ENCODE data around the gene RELB. TPM values are rescaled to one million over a fixed set of nuclear protein-coding genes. Genes with fewer than 3 reads are reported as not detected.

The RELB gene
- total and polyA plus RNA-seq, 9 of the 15 experiments (the other 6 are each of a cell fraction or from before 2014, with no cell fraction given), result 0.15 to 1.1 (median 0.28) TPM; not detected in 2

DNA sequence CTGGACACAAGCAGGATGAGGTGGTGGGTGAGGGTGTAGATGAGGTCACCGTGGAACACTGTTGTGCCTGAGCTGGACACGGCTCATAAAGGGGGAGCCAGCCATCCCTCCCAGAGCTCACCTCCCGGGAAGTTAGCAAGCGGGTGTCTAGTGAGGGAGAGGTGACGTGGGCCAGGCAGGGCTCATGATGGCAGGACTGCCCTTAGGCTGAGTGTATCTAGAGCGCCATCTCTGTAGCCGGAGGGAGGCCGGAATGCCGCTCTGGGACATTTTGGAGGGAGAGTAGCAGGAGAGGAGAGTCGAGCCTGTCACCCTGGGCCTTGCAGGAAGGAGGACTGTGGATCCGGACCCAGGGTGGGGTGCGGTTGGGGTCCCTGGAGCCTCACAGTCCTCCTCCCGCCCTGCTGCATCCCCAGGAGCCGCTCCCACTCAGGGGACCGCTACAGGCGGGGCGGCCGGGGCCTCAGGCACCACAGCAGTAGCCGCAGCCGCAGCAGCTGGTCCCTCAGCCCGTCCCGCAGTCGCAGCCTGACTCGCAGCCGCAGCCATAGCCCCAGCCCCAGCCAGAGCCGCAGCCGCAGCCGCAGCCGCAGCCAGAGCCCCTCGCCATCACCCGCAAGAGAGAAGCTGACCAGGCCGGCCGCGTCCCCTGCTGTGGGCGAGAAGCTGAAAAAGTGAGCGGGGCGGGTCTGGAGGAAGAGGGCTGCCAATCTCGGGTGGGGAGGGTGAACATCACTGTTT is 65.8 kb downstream of the RELB start (continued):
- no peak for TF ChIP-seq RBBP5 (IDR thresholded peaks at IDR 0.05; ENCODE audit: borderline replicate concordance, insufficient read depth, low read length, poor library complexity, severe bottlenecking)
- TF ChIP-seq TRIM28 (IDR thresholded peaks at IDR 0.05), result no peak
- no peak for TF ChIP-seq ELF2 (CRISPR knock-in tag; IDR thresholded peaks at IDR 0.05)
- no peak for TF ChIP-seq KDM4B (IDR thresholded peaks at IDR 0.05; ENCODE audit: borderline replicate concordance in 2 of 2, low read depth in 1 of 2)
- no peak for TF ChIP-seq ZNF316 (IDR thresholded peaks at IDR 0.05)
- no peak for TF ChIP-seq EWSR1 (IDR thresholded peaks at IDR 0.05; ENCODE audit: borderline replicate concordance, low read depth, partially characterized antibody)
- no peak for TF ChIP-seq ETV6 (IDR thresholded peaks at IDR 0.05; ENCODE audit: borderline replicate concordance in 1 of 2, low read depth in 2 of 2, low read length in 1 of 2)
- no peak for TF ChIP-seq ETV6 (CRISPR knock-in tag; IDR thresholded peaks at IDR 0.05; ENCODE audit: borderline replicate concordance)
- no peak for TF ChIP-seq PCBP2 (IDR thresholded peaks at IDR 0.05; ENCODE audit: low read depth, low read length, poor library complexity, severe bottlenecking)
- TF ChIP-seq, protein P1, sequence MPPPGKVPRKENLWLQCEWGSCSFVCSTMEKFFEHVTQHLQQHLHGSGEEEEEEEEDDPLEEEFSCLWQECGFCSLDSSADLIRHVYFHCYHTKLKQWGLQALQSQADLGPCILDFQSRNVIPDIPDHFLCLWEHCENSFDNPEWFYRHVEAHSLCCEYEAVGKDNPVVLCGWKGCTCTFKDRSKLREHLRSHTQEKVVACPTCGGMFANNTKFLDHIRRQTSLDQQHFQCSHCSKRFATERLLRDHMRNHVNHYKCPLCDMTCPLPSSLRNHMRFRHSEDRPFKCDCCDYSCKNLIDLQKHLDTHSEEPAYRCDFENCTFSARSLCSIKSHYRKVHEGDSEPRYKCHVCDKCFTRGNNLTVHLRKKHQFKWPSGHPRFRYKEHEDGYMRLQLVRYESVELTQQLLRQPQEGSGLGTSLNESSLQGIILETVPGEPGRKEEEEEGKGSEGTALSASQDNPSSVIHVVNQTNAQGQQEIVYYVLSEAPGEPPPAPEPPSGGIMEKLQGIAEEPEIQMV (tag; conservative IDR thresholded peaks at IDR 0.05; ENCODE audit: low read depth), result no peak
- TF ChIP-seq SMAD4 (CRISPR knock-in tag; conservative IDR thresholded peaks at IDR 0.05), result no peak

Measured in K562 (cell line).